Neuronal stem cell (in vitro differentiated cells): ENCODE measurements around the gene DUOX2.

Source experiments
- DNase-seq: peaks from one replicate; pipeline ENCODE4 v3.0.0-alpha.2; 2013; ENCODE audit warnings: low spot score
- H2AFZ ChIP-seq: one replicate; pipeline ENCODE4 v1.6.1; 2013; ENCODE audit warnings: mild to moderate bottlenecking, low read length, inconsistent platforms
- H2AK5ac ChIP-seq: 2 replicates; pipeline ENCODE4 v1.6.1; 2013; ENCODE audit warnings: low read depth, mild to moderate bottlenecking, inconsistent platforms, low read length, moderate library complexity, mixed read lengths
- H2BK120ac ChIP-seq: 2 replicates; pipeline ENCODE4 v1.6.1; 2013; ENCODE audit warnings: low read depth, mild to moderate bottlenecking, inconsistent platforms, low read length, moderate library complexity, mixed read lengths
- H2BK12ac ChIP-seq: one replicate; pipeline ENCODE4 v1.6.1; 2013; ENCODE audit warnings: low read length, inconsistent platforms
- H2BK15ac ChIP-seq: 2 replicates; pipeline ENCODE4 v1.6.1; 2013; ENCODE audit warnings: mild to moderate bottlenecking, low read length, inconsistent platforms, mixed read lengths
- H2BK5ac ChIP-seq: one replicate; pipeline ENCODE4 v1.6.1; 2013; ENCODE audit warnings: inconsistent platforms, mild to moderate bottlenecking, low read length, moderate library complexity
- H3K14ac ChIP-seq: one replicate; pipeline ENCODE4 v1.6.1; 2013; ENCODE audit warnings: low read length, inconsistent platforms
- H3K18ac ChIP-seq: 2 replicates; pipeline ENCODE4 v1.6.1; 2013; ENCODE audit warnings: low read length, inconsistent platforms
- H3K23ac ChIP-seq: 2 replicates; pipeline ENCODE4 v1.6.1; 2013; ENCODE audit warnings: low read depth, mild to moderate bottlenecking, mixed read lengths, low read length, inconsistent platforms; ENCODE audit not compliant: poor library complexity
- H3K27ac ChIP-seq: replicated peaks from 3 replicates; pipeline ENCODE4 v1.5.1; 2013; ENCODE audit warnings: low read length, inconsistent platforms
- H3K27me3 ChIP-seq, 3 experiments: 2 replicates each; pipeline ENCODE4 v1.6.1; 2013; ENCODE audit warnings: low read length in 3 of 3, mild to moderate bottlenecking in 2 of 3, inconsistent platforms in 1 of 3, low read depth in 1 of 3, mixed read lengths in 1 of 3, moderate library complexity in 1 of 3; ENCODE audit not compliant: control insufficient read depth in 3 of 3, insufficient read depth in 3 of 3
- H3K36me3 ChIP-seq, 2 donors: replicated peaks in 1 of 2; 2 replicates each; pipeline ENCODE4 v1.6.1; 2013; ENCODE audit warnings: low read length in 2 of 2; ENCODE audit not compliant: control insufficient read depth in 2 of 2, insufficient read depth in 2 of 2
- H3K4ac ChIP-seq: 2 replicates; pipeline ENCODE4 v1.6.1; 2013; ENCODE audit warnings: inconsistent platforms, mild to moderate bottlenecking, low read length, moderate library complexity
- H3K4me1 ChIP-seq, 2 donors: 1 replicate in 1 of 2; 2 replicates in 1 of 2; pipeline ENCODE4 v1.6.1; 2013; ENCODE audit warnings: low read length in 2 of 2, low read depth in 1 of 2; ENCODE audit not compliant: control insufficient read depth in 2 of 2, insufficient read depth in 1 of 2
- H3K4me2 ChIP-seq: one replicate; pipeline ENCODE4 v1.6.1; 2013; ENCODE audit warnings: mild to moderate bottlenecking, low read length, inconsistent platforms; ENCODE audit not compliant: insufficient read depth, poor library complexity, severe bottlenecking
- H3K4me3 ChIP-seq, 2 donors: 2 replicates each; pipeline ENCODE4 v1.5.1; 2013; ENCODE audit warnings: low read length in 2 of 2, mild to moderate bottlenecking in 2 of 2, inconsistent platforms in 1 of 2, moderate library complexity in 1 of 2
- H3K79me1 ChIP-seq: one replicate; pipeline ENCODE4 v1.6.1; 2013; ENCODE audit warnings: low read depth, mild to moderate bottlenecking, inconsistent platforms, low read length, moderate library complexity
- H3K9ac ChIP-seq: one replicate; pipeline ENCODE4 v1.6.1; 2013; ENCODE audit warnings: mild to moderate bottlenecking, low read depth, low read length, inconsistent platforms; ENCODE audit not compliant: poor library complexity
- H3K9me3 ChIP-seq, 2 donors: replicated peaks in 1 of 2; 2 replicates each; pipeline versions ENCODE3 to v1.6.1; 2013; ENCODE audit warnings: low read length in 2 of 2, mild to moderate bottlenecking in 2 of 2, inconsistent platforms in 1 of 2, low read depth in 1 of 2, mixed read lengths in 1 of 2, moderate library complexity in 1 of 2; ENCODE audit not compliant: control insufficient read depth in 2 of 2, insufficient read depth in 1 of 2
- H4K8ac ChIP-seq: one replicate; pipeline ENCODE4 v1.6.1; 2013; ENCODE audit warnings: low read depth, mild to moderate bottlenecking, inconsistent platforms, low read length, moderate library complexity
- H4K91ac ChIP-seq: one replicate; pipeline ENCODE4 v1.6.1; 2013; ENCODE audit warnings: low read length, low read depth, mild to moderate bottlenecking, inconsistent platforms; ENCODE audit not compliant: poor library complexity
- WGBS, 2 donors: extraction: QIAGEN DNeasy Blood & Tissue Kit; methylation state at CpG; one replicate each; pipeline ENCODE4 v1.1.7; 2013; ENCODE audit warnings: missing lambda C conversion rate in 2 of 2, mixed read lengths in 1 of 2; ENCODE audit not compliant: insufficient read length in 2 of 2, insufficient replicate concordance in 1 of 2; ENCODE audit errors: extremely low coverage in 2 of 2; 5-methylcytosine and 5-hydroxymethylcytosine counted together

Gene DUOX2

GRCh38 chr15:45150997-45151396 is 37.0 kb upstream of the DUOX2 start:
- WGBS, 2 donors: no CpG with 5 or more reads among the region's 6 CpGs
- Histone ChIP-seq H3K4me2 (no peak overlapping the region), H3K9me3 (no peaks in the 10 kb centered on the region), H3K4me3 (no peak overlapping the region), H2BK12ac (no peak overlapping the region), H3K4me1 (peaks cover 0 to 5% of the 10 kb centered on the region in 2 donors), H3K14ac (no peak overlapping the region), H4K91ac (no peak overlapping the region), H3K27me3 (peaks cover 0 to 2% (median 0%) of the 10 kb centered on the region in 3 experiments), H2AFZ (no peak overlapping the region), H3K4ac (no peak overlapping the region), H3K18ac (no peak overlapping the region), H2BK15ac (no peak overlapping the region), H2BK120ac (no peak overlapping the region), H3K27ac (no peak overlapping the region), H2AK5ac (no peak overlapping the region), H3K23ac (no peak overlapping the region), H4K8ac (no peak overlapping the region), H3K9ac (no peak overlapping the region), H3K36me3 (no peaks in the 10 kb centered on the region), H2BK5ac (no peak overlapping the region), H3K79me1 (peaks cover 3% of the 10 kb centered on the region)
- no peak for DNase-seq

- Histone ChIP-seq H3K9ac (no peak overlapping the region), H2AFZ (no peak overlapping the region), H3K18ac (peak overlapping the region; percentile 8), H4K8ac (peak overlapping the region; percentile 6), H3K36me3 (no peaks in the 10 kb centered on the region), H3K14ac (peak overlapping the region; percentile 47), H2AK5ac (no peak overlapping the region), H3K27ac (no peak overlapping the region), H3K79me1 (peaks cover 3% of the 10 kb centered on the region), H3K4me1 (peaks cover 0 to 5% of the 10 kb centered on the region in 2 donors), H3K9me3 (no peaks in the 10 kb centered on the region), H2BK12ac (no peak overlapping the region), H4K91ac (no peak overlapping the region), H3K23ac (peak overlapping the region; percentile 55), H2BK5ac (no peak overlapping the region), H3K4me2 (no peak overlapping the region), H3K4ac (no peak overlapping the region), H3K4me3 (no peak overlapping the region), H2BK120ac (no peak overlapping the region), H2BK15ac (no peak overlapping the region), H3K27me3 (peaks cover 0 to 2% (median 0%) of the 10 kb centered on the region in 3 experiments)
- WGBS, 2 donors: no CpG with 5 or more reads among the region's 6 CpGs
- DNase-seq: no peak
These were observed 36.5 kb upstream of the DUOX2 start for GRCh38 chr15:45150481-45150880.

- Histone ChIP-seq H3K9ac (no peak overlapping the region), H3K18ac (no peak overlapping the region), H3K4me2 (no peak overlapping the region), H3K4ac (no peak overlapping the region), H3K36me3 (no peaks in the 10 kb centered on the region), H3K23ac (no peak overlapping the region), H3K27ac (no peak overlapping the region), H2BK5ac (no peak overlapping the region), H2BK120ac (no peak overlapping the region), H2BK12ac (no peak overlapping the region), H2AK5ac (no peak overlapping the region), H3K9me3 (no peaks in the 10 kb centered on the region), H3K4me1 (peaks cover 0 to 5% of the 10 kb centered on the region in 2 donors), H3K14ac (no peak overlapping the region), H2AFZ (no peak overlapping the region), H3K4me3 (no peak overlapping the region), H4K91ac (no peak overlapping the region), H3K27me3 (peaks cover 0 to 11% (median 2%) of the 10 kb centered on the region in 3 experiments), H2BK15ac (no peak overlapping the region), H3K79me1 (peaks cover 3% of the 10 kb centered on the region), H4K8ac (no peak overlapping the region)
- no CpG with 5 or more reads among the region's 1 CpG for WGBS, 2 donors
- DNase-seq: no peak
These were observed 35.1 kb upstream of the DUOX2 start for GRCh38 chr15:45149060-45149459.

- no peak overlapping the region for H2AFZ ChIP-seq
- H3K14ac ChIP-seq: no peak overlapping the region
- no peaks in the 10 kb centered on the region for H3K9me3 ChIP-seq
- H4K91ac ChIP-seq: no peak overlapping the region
- no peak overlapping the region for H2BK5ac ChIP-seq
- no peak overlapping the region for H3K4me2 ChIP-seq
- H2BK15ac ChIP-seq: no peak overlapping the region
- H2BK12ac ChIP-seq: no peak overlapping the region
- peaks cover 0 to 16% (median 2%) of the 10 kb centered on the region in 3 experiments for H3K27me3 ChIP-seq
- no peaks in the 10 kb centered on the region for H3K36me3 ChIP-seq
- peaks cover 0 to 5% of the 10 kb centered on the region in 2 donors for H3K4me1 ChIP-seq
- no peak overlapping the region for H4K8ac ChIP-seq
- no peak overlapping the region for H2BK120ac ChIP-seq
- H3K79me1 ChIP-seq: peaks cover 1% of the 10 kb centered on the region
- DNase-seq: no peak
- no peak overlapping the region for H2AK5ac ChIP-seq
- no peak overlapping the region for H3K23ac ChIP-seq
- H3K9ac ChIP-seq: no peak overlapping the region
- no peak overlapping the region for H3K4ac ChIP-seq
- H3K27ac ChIP-seq: no peak overlapping the region
- no peak overlapping the region for H3K18ac ChIP-seq
- no peak overlapping the region for H3K4me3 ChIP-seq
- no CpG with 5 or more reads among the region's 12 CpGs for WGBS, 2 donors
These were observed 34.4 kb upstream of the DUOX2 start for GRCh38 chr15:45148076-45149059.
